Measurements from ENCODE around the gene LRRTM3.

Gene LRRTM3

DNA sequence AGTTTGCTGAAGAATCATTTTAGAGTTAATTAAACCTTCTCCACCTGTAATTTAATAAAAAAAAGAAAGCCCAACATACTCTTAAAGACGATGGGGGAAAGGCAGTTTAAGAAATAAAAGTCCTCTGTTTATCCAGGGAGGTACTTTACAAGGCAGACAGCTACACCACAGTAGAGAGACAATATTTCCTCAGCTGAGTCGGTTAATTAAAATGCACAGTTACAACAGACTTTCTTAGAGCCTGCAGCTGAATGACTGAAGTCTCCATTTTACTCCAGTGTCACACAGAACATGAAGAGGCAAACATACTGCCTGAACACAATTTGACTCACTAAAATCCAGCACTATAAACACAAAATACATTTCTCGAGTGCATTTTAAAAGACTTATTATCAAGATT, 15.1 kb downstream of the LRRTM3 start:
- DNase-seq = no peak

DNA sequence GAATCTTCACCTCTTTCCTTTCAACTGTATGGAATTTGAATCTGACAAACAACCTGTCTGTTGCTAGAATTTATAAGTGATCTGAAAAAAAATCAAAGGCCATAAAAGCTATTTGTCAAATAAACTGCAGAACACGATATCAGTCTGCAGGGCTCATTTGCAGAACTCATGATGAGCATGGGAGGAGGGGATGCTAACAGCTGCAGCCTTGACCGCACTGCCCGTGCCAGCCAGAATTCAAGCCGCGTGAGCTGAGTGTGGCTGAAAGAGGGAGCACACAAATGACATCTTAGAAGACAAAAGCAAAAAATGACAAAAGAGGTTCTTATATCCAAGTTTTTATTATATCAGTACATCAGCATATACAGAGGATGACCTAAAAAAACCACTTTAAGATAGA, 15.7 kb downstream of the LRRTM3 start:
- no peak for DNase-seq

DNA sequence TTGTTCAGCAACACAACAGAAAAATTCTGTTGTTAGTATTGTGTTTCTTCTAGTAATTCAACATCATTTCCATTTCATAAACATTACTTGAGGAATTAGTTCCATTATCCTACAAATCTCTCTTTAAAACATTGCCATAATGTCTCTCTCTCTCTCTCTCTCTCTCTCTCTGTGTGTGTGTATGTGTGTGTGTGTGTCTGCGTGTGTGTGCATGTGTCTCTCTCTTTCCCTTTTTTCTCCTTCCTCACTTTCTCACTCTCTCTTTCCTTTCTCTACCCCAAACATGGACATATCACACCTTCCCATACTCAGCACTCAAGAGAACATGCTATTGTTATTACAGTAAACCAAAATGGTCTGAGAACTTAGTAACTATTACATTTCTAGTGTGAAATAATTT, 16.6 kb downstream of the LRRTM3 start:
- no peak for DNase-seq

DNA sequence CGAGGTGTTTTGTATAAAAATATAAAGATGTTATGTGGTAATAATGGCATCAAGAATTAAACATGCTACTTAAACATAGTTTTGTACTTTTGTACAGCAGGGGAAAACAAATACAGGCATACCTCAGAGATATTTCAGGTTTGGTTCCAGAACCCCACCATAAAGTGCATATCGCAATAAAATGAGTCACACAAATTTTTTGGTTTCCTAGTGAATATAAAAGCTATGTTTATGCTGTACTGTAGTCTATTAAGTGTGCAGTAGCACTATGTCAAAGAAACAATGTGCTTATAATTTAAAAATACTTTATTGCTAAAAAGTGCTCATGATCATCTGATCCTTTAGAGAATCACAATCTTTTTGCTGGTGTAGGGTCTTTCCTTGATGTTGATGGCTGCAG, 17.8 kb downstream of the LRRTM3 start:
- DNase-seq = no peak

DNA sequence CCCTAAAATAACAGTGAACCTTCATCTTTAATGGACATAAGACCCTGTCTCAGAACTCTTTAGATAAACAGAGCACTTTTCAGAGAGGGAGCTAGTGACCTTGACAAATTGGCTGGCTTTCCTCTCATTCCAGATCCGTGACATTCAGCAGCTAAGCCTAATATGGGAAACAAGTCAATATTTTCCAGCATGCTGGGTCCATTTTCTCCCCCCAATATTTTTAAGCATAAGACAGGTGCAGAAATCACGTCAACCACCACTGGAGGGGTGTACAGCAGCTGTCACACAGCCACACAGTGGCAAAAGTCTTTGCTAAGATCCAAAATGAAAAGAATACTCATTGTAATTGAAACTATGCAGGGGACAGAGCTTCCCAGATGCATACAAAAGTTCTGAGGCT, 26.1 kb downstream of the LRRTM3 start:
- no peak for DNase-seq

DNA sequence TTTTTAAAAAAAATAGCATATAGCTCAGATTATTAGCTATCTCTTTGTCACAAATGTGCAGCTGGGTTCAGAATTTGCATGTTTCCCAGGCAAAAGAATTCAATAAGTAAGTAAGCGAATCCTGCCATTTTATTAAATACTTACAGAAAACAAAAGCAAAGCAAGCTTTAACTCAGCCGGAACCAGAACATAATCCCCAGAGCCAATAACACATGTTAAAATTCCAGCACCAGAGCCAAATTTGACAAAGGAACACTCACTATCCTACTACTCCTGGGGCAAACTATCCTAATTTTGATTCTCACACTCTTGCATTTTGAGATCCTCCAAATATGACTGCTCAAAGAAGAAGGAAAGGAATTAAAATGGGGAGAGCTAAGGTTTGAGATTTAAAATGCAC, 32.6 kb downstream of the LRRTM3 start:
- no peak for DNase-seq

DNA sequence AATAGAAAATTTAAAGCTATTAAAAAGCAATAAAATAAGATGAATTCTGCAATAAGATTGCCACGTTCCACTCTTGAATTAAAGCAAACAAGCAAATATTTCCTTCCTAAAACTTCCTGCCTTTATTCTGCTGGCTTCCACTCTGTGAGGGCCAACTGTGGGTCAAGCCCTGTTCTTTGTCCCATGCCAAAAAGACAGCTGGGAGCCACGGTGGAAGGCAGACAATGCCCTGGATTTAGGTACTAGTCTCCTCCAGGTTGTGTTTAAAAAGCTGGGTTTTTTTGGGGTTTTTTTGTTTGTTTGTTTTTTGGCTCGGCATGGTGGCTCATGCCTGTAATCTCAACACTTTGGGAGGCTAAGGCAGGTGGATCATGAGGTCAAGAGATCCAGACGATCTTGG, 39.1 kb downstream of the LRRTM3 start:
- no peak for DNase-seq

DNA sequence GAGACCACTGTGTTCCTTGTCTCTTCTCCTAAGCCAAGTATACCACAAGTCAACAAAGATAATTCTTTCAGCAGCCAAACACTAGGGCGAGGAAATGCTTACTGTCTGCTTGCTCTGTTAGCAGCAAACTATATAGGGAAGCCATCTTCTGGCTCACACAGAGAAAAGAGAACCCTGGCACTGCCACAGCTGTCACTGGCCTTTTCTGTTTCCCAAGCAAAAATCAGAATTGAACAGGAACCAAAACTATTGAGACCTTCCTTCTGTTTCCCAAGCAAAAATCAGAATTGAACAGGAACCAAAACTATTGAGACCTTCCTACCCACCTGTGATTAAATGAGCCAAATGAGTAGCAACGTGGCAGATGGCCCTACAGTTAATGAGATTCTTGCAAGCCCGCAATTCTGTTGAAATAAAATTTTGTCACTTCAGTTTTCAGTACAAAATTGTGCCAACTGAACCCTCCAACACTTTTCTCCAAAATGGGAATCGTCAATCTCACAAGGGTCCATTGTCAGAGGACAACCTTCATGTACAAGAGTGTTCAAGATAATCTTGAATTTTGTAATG, 54.5 kb downstream of the LRRTM3 start:
- no peak for DNase-seq

DNA sequence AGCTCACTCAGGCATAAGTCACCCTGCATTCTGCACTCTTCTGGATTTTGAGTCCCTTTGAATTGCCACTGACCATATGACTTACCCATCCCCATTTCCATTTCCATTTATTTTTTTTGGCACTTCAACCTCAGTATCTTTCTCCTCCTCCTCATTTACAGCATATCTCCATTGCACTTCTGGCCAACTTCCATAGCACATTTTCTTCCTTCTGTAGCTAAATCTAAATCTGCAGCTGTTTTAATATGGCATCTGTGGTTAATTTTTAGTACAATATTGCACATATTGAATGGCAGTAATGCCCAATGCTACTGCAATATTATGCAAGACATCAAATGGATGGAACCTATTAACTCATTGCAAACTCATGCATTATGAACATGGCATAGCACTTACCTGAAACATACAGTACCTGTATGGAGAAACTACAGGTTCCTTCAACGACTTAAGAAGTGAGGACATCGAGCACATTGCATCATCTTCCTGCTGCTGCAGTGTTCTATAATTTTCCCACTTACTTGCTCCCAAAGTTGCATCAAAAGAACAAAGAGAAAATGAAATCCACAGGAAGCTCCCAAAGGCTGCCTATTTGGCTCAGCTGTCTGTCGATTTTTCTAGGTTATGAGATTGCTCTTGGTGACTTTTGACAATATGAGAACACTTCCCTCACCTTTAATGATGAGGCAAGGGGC, 55.7 kb downstream of the LRRTM3 start:
- no peak for DNase-seq

DNA sequence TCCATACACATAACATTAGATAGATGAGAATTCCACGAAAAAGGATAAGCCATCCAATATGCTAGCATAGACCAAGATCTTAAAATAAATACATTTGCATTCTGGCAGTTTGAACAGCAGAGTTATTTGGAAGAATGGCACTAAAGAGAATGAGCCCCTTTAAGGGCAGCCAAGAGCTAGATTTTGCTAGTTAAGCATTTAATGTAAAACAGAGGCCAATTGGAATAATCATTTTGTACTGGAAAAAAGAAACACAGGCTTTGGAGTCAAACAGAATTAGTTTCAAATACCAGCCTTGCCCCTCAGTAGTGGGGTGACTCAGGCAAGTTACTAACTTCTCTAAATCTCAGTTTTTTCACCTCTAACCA, 56.2 kb downstream of the LRRTM3 start:
- DNase-seq = no peak

DNA sequence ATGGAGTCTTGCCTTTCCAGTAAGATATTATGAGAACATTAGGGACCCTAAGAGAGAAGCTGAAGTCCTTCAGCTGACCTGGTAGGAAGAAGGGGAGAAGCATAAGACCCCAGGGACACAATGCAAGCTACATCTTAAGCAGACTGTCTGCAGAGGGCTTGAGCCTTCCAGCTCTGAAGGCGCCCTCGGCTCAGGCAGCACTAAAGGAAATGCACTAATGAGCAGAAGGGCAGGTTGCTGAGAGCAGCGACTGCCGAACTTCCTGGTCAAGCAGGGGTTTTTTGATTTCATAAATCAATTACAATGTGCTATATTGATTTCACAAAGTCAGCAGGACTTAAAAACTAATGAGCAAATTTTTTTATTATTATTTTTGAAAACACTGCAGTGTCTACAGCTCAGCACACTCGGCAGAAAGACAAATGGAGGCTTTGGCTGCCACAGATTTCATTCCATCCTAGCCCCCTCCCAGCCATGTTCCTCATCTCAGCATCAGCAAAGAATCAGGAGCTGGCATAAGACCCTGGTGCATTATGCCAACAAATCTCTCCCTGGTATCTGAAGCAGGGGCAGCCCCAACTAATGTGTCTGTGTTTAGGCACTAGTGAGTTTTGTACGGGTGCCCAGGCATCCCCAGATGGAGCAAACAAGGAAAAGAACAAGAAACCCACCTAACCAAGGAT, 57.1 kb downstream of the LRRTM3 start:
- no peak for DNase-seq

DNA sequence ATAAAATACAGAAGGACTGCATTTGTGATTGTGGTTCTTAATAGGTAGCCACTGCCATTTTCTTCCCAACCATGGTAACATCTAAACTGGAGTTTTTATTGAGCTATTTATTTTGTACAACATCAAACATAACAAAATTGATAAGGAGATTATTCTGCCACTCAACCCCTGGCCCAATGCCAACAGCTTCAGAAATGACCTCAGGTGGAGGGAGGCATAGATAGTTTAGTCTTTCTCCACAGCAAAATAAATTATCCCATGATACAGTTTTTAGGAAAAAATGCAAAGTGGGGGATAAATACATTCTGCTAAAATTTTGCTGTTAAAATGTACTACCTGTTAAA, 57.6 kb downstream of the LRRTM3 start:
- DNase-seq = no peak

DNA sequence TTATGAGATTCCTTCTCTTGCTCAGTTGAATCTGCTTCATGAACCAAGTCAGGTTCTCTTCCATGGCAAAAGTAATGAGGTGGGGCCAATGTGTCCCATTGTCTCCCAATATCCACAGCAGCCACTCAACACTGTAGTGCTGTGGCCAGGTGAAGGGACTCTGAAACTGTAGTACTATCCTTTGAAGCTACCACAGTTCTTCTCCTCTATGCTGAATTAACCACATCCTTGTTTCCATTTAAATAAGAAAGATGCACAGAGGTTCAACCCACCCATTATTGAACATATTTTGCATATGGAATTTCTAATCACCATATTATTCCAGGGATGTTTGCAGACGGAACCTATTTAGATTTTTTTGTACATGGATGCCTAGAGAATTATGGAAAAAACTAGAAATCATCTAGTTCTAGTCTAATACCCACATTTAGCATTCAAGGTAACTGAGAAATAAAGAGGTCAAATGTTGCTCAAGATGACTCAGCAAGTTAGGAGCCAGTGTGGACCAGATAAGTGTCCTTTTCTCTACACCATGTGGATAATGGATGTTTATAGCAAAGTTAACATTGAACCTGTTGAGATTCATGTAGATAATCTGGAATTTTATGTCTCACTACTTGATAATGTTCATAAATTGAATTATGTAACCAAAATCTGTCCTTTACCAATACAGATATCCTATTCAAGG, 64.5 kb downstream of the LRRTM3 start:
- no peak for DNase-seq

DNA sequence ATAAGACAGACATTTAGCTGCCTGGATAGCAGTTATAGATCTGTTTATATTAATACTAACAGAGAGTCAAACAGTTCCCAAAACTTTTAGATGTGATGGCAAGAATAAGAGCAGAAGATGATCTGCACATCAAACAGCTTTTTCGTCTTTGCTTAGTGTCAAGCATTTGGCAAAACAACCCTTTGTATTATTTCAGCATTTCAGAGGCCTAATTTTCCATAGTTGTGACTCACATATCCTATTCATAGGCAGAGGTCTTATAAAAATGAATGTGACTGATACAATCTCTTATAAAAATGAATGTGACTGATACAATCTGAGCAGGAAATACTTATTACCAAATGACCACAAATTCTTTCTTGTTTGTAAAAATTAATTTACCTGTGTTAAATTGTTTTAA, 71.2 kb downstream of the LRRTM3 start:
- no peak for DNase-seq

DNA sequence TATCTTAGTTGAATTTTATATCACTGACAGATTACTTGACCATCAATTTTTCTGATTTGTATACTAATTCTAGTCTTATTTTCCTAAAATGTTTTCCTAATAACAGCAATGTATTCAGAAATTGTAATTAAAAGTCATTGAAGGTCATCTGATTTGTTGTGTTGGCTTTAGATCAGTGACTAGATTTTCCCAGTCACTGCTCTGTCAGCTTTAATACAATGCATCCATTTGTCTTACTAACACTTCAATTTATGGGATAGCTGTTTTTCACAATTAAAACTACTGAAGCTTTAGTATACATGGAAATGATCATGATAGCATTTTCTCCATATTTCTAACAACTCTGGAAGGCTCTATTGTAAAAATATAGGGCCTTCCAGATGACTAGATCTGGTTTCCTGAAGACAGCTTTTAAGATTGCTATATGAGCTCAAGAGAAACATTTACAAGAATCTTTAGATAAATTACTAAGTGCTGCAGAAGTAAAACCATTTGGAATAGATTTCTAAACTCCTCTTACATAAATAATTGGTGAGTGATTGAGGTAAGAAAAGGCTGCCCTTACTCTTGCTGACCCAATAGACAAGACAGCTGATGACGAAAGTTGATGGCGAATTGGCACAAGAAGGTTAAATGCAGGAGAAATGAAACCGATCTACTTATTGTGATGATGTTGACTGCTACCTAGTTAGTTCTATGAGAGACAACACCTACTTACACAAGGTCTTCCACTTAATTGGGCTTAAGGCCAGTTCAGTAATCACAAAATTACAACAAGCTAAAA, 74.1 kb downstream of the LRRTM3 start:
- no peak for DNase-seq

DNA sequence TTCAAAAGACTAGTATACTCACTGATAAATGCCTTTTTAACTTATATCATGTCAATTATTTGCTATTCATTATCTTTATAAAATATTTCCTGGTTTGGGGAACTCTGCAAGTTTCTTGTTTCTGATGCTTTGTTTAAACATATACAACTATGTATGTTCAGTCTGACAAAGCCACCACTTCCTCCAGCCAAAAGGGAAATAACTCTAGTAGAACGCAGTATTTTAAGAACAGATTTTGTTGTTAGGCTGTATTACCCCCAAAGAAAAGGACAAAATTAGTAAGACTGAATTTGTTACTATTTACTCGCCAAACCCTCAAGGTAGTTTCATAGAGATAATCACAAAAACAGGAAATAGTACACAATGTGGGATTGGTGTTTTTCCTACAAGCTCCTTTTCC, 78.9 kb downstream of the LRRTM3 start:
- no peak for DNase-seq

DNA sequence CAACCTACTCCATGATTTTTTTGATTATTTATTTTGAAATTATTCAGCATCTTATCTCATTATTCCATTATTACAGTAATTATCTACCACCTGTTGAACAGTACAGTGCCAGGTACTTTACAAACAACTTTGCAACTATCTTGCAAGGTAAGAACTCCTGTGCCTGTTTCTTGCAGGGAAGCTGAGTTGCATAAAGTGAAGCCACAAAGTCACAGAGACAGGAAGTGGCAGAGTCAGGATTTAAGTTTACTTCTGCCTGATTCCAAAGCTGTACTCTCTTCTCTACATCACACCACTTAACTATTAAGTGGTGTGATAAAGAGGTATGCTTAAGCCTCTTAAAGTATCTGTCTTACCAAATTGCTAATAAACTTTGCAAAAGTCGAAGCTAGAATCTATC, 80.1 kb downstream of the LRRTM3 start:
- DNase-seq = no peak

DNA sequence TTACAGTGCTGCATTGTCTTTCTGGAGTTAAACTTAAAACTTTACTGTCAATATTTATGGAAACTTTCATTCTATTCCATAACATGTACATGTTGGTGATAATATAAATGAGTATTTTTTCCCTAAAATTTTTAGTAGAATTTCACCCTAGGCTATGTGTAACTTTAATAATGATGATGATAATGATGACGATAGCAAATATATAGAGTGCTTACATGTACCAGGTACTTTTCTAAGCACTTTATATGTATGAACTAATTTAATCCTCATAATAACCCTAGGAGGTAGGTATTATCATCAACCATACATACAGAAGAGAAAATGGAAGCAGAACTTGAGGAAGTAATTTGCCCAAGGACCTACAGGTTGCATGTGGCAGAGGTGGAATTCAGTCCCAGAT, 85.6 kb downstream of the LRRTM3 start:
- no peak for DNase-seq

DNA sequence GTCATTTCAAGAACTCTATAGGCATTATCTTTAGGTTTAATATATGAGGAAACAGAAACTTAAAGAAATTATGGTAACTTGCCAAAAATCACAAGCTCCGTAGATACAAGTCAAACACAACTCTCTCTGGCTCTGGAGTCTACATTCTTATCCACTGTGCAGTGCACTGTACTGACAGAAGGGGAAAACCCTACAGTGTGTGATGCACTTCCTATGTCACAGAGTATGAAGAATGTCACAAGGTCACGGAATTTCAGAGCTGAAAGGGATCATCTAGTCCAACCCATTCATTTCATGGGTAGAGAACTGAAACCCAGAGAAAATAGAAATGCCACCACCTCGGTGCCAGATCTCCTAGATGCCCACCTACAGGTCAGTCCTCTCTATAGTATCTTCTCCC, 86.1 kb downstream of the LRRTM3 start:
- no peak for DNase-seq

DNA sequence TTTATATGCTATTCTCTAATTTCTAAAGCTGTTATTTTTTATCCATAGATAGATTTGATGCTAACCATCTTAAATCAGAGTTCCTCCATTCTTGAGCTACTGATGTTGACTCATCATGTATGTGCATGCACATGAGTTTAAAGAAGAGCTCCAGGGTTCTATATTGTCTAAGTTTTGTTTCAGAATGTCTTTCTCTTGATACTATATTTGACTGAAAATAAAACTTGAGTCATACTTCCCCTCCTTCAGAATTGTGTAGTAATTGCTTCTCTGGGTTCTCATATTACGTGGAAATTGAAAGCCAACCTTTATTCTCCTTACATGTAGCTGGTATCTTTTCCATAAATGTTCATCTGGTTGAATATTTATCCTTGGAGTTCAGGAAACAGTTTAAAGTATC, 89.4 kb downstream of the LRRTM3 start:
- DNase-seq = no peak

DNA sequence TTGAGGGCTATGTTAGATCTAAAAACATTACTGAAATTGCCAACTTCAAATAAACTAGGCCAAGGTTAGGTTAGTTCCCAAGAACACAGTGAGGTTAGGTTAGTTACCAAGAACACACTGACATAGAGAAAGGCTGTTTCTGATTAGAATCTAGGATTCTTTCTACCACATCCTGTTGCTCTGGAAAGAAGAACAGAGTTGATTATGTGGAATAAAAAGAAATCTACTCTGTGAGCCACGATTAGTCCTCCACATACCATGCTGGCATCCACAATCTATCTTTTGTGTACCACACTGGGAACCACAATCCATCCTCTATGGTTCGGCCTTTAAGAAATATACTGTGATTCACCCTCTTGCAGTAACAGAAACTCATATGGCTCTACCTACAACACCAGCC, 91.4 kb downstream of the LRRTM3 start:
- no peak for DNase-seq

DNA sequence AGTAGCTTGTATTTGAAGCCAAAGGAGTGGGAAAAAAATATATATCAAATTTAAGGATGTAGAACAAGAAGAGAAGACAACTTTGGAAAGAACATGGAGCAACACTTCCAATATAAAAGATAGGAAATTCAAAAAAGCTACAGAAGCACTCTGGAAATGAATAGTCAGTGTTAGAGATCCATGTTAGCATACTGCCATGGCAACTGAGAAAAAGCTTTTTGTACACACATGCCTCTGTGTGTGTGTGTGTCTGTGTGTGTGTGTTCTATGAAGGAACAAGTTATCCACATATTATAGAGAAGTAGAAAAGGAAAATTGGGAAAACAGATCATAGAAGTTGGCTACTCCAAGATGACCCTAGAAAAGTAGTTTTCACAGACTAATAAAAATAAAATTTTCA, 96.3 kb downstream of the LRRTM3 start:
- DNase-seq = no peak

DNA sequence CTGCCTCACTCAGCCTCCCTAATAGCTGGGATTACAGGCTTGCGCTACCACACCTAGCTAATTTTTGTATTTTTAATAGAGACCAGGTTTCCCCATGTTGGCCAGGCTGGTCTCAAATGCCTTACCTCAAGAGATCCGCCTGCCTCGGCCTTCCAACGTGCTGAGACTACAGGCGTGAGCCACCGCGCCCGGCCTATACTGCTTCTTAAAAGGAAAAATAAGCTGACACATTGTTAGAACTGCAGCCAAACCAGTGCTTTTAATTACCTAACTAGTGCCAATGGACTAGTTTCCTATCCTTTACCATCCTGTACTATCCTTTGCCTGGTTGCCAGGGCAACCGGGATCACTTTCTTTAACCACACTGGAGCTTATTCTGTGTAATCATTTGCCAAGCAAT, 108.0 kb downstream of the LRRTM3 start:
- no peak for DNase-seq

DNA sequence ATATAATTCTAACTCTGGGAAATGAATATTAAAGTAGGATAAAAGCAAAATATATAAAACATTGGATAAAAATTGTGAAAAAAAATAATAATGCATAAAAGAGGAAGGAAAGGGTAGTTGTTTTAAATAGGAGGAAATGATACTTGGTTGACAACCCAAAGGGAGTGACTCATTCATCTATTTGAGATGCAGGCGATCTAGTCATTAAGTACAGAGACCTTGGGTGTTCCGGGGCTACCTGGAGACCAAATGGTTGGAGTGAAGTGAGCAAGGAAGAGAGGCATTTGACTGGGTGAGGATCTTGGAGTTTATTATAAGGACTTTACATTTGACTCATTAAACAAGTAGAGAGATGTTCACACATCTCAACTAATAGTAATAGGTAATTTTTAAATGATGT, 111.0 kb downstream of the LRRTM3 start:
- no peak for DNase-seq
